G401 (cell line): ENCODE data around the gene GLS. TPM values are rescaled to one million over a fixed set of nuclear protein-coding genes. Genes with fewer than 3 reads are reported as not detected.
A peak's percentile ranks its signal among the peaks of the same experiment; 100 is the strongest.

Experiments
- DNase-seq: peaks from one replicate; pipeline ENCODE4 v3.0.0-alpha.2; 2015; ENCODE audit warnings: low spot score
- in situ Hi-C: cut with HindIII; loops from 2 replicates; pipeline ENCODE4 v1.10.0; 2016; ENCODE audit warnings: low sequenced_read_pairs, mixed read lengths
- total RNA-seq: library from RNA; depleted of rRNA; stranded (reverse); fragments of >200 nt; shearing (Covaris generic); gene quantifications from 2 replicates; pipeline ENCODE4 v1.2.3, GENCODE V29; 2014

Gene GLS
- total RNA-seq, 1 experiment from 2014 or later, result 33.1 TPM

GRCh38 chr2:190910341-190911136, 29.9 kb downstream of the GLS start:
- in situ Hi-C loops, result no loop called here
- no peak for DNase-seq

- DNase-seq, result no peak
- in situ Hi-C loops, result no loop called here
Measured at GRCh38 chr2:190911813-190912212, 31.2 kb downstream of the GLS start.

GRCh38 chr2:190912726-190913125, 32.1 kb downstream of the GLS start:
- DNase-seq, result no peak
- in situ Hi-C loops, result no loop called here

- in situ Hi-C loops, result no loop called here
- no peak for DNase-seq
Measured at GRCh38 chr2:190913725-190914124, 33.1 kb downstream of the GLS start.

- DNase-seq, result no peak
- in situ Hi-C loops, result no loop called here
Measured at GRCh38 chr2:190916829-190917228, 36.2 kb downstream of the GLS start.

- in situ Hi-C loops, result no loop called here
- DNase-seq, result no peak
Measured at GRCh38 chr2:190920085-190920484, 39.5 kb downstream of the GLS start.

- DNase-seq, result no peak
- in situ Hi-C loops, result no loop called here
Measured at GRCh38 chr2:190922376-190922775, 41.8 kb downstream of the GLS start.

GRCh38 chr2:190927301-190927700, 46.7 kb downstream of the GLS start:
- DNase-seq, result no peak
- in situ Hi-C loops, result no loop called here

GRCh38 chr2:190929919-190930318, 49.3 kb downstream of the GLS start:
- no peak for DNase-seq
- in situ Hi-C loops, result no loop called here

- in situ Hi-C loops, result no loop called here
Measured at GRCh38 chr2:190930411-190930810, 49.8 kb downstream of the GLS start.

GRCh38 chr2:190932514-190932913, 51.9 kb downstream of the GLS start:
- in situ Hi-C loops, result no loop called here
- no peak for DNase-seq

More at GRCh38 chr2:190930411-190930810, 49.8 kb downstream of the GLS start:
- DNase-seq, result no peak

- in situ Hi-C loops, result no loop called here
- DNase-seq, result no peak
Measured at GRCh38 chr2:190933361-190933760, 52.7 kb downstream of the GLS start.

- DNase-seq, result no peak
Measured at GRCh38 chr2:190935054-190935453, 54.4 kb downstream of the GLS start.

GRCh38 chr2:190938771-190939335, 58.2 kb downstream of the GLS start:
- in situ Hi-C loops, result no loop called here

More at GRCh38 chr2:190935054-190935453, 54.4 kb downstream of the GLS start:
- in situ Hi-C loops, result no loop called here

GRCh38 chr2:190940454-190940853, 59.8 kb downstream of the GLS start:
- DNase-seq, result no peak
- in situ Hi-C loops, result no loop called here

More at GRCh38 chr2:190938771-190939335, 58.2 kb downstream of the GLS start:
- no peak for DNase-seq

GRCh38 chr2:190941571-190941970, 61.0 kb downstream of the GLS start:
- DNase-seq, result no peak
- in situ Hi-C loops, result no loop called here

- DNase-seq, result no peak
- in situ Hi-C loops, result no loop called here
Measured at GRCh38 chr2:190942697-190943096, 62.1 kb downstream of the GLS start.

GRCh38 chr2:190943706-190944105, 63.1 kb downstream of the GLS start:
- in situ Hi-C loops, result no loop called here
- DNase-seq, result no peak

- in situ Hi-C loops, result no loop called here
- no peak for DNase-seq
Measured at GRCh38 chr2:190947141-190947540, 66.5 kb downstream of the GLS start.

GRCh38 chr2:190947711-190948251, 67.2 kb downstream of the GLS start:
- in situ Hi-C loops, result no loop called here
- peak; percentile 41 for DNase-seq

GRCh38 chr2:190948671-190949070, 68.0 kb downstream of the GLS start:
- DNase-seq, result no peak
- in situ Hi-C loops, result no loop called here
